Measurements from ENCODE around the gene MAP1B. TPM values are rescaled to one million over a fixed set of nuclear protein-coding genes. Genes with fewer than 3 reads are reported as not detected.
A peak's percentile ranks its signal among the peaks of the same experiment; 100 is the strongest.

The MAP1B gene
- total and polyA plus RNA-seq, 9 of the 15 experiments (the other 6 are each of a cell fraction or from before 2014, with no cell fraction given): 5.2 to 66.1 (median 17.3) TPM

DNA sequence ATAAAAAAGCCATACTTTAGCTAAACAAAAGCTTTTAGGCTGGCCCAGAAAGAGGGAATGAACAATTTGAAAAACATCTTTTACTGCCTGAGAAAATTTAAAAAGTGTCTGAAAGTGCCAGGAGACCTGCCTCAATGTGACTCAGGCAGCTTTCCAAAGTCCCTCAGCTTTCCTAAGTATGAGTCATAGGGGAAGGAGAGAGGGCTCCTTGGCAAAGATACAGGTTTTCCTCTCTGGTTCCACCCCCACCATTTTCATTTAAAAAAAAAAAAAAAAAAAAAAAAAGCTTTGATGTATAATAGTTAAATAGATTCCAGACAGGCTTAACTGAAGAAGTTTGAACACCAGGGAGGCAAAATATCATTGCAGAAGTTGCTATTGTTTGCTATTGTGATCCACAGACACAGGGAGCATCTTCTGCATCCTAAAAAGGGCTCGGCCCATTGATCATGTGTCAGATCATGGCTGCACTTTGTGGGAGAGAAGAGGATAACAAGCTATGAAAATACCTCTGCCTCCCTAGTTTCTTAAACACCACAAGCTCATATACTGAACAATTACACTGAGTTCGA lies 141.2 kb downstream of the MAP1B start:
- ATAC-seq: no peak
- POLR2A ChIA-PET: interaction anchor here (0.6 to 1.8 kb wide), 6 partner anchors 9 to 230 kb away, joined by 3 to 8 read pairs (median 4); no protein-coding TSS in a partner anchor
- no peak for FAIRE-seq
- no peak overlapping the region for H3K9ac ChIP-seq (ENCODE audit: insufficient read depth in 1 of 2, low read depth in 2 of 2, low read length in 2 of 2)
- no peaks in the 10 kb centered on the region for H3K27me3 ChIP-seq (ENCODE audit: control insufficient read depth in 2 of 2, insufficient read depth in 2 of 2, low read length in 2 of 2)
- no peak overlapping the region for H3K4me3 ChIP-seq
- peaks cover 48% of the 10 kb centered on the region for H3K79me2 ChIP-seq (ENCODE audit: control insufficient read depth, insufficient read depth, low read length)
- in situ Hi-C loops (cut with MboI): no loop called here
- 45% methylated on average over 2 of the region's 2 CpGs for WGBS (ENCODE audit: insufficient coverage, low coverage, missing lambda C conversion rate)
- no peak overlapping the region for H3K4me2 ChIP-seq (ENCODE audit: insufficient read depth, low read length)
- H3K27ac ChIP-seq (ENCODE audit: extremely low read depth, low read depth, low read length): peak overlapping the region; percentile 31; the same call in 1 of the 3 replicates
- no peaks in the 10 kb centered on the region for H3K9me3 ChIP-seq (replicated peaks; ENCODE audit: control insufficient read depth, insufficient read depth, low read depth, low read length)
- peak; percentile 26 to 52 (median 46) for DNase-seq (ENCODE audit: extremely low read depth in 1 of 4, low spot score in 3 of 4)
- H3K9me1 ChIP-seq (ENCODE audit: control insufficient read depth, insufficient read depth, low read length): no peaks in the 10 kb centered on the region
- peaks cover 18 to 47% of the 10 kb centered on the region in 2 experiments for H3K4me1 ChIP-seq (replicated peaks in 1 of 2; ENCODE audit: control insufficient read depth in 2 of 2, insufficient read depth in 2 of 2, low read length in 2 of 2)
- CTCF ChIA-PET (ENCODE audit: low intra/inter-chr PET ratio): no interaction called here
- BruUV-seq (replicated peaks): no TSS peak
- no peak overlapping the region for H2AFZ ChIP-seq (ENCODE audit: low read depth, low read length)
- H4K20me1 ChIP-seq (replicated peaks; ENCODE audit: control insufficient read depth, insufficient read depth, low read length): no peaks in the 10 kb centered on the region
- peaks cover 10% of the 10 kb centered on the region; the same call in 2 of the 3 replicates for H3K36me3 ChIP-seq (ENCODE audit: control insufficient read depth, insufficient read depth, low read length)
- intact Hi-C loops (cut with micrococcal nuclease): loop anchor here (5.0 kb wide), 1 partner anchor 59 kb away; no protein-coding TSS in a partner anchor
- TF ChIP-seq ATF3 (IDR thresholded peaks at IDR 0.05) (peak; percentile 81), ATF3 (CRISPR knock-in tag; conservative IDR thresholded peaks at IDR 0.05) (no peak), ZFP1 (CRISPR knock-in tag; IDR thresholded peaks at IDR 0.05) (no peak), BDP1 (IDR thresholded peaks at IDR 0.05; ENCODE audit: insufficient read depth, insufficient read length) (no peak), ATF4 (CRISPR knock-in tag; IDR thresholded peaks at IDR 0.05) (no peak), ADNP (tag; IDR thresholded peaks at IDR 0.05) (no peak), ZBTB1 (CRISPR knock-in tag; IDR thresholded peaks at IDR 0.05; ENCODE audit: borderline replicate concordance, low read depth) (no peak), SMARCA4 (IDR thresholded peaks at IDR 0.05) (peak; percentile 46; the same call in 1 of the 2 replicates), ZNF696 (CRISPR knock-in tag; conservative IDR thresholded peaks at IDR 0.05) (no peak), HNRNPL (IDR thresholded peaks at IDR 0.05; ENCODE audit: low read depth, low read length) (no peak), HOXB6 (CRISPR knock-in tag; IDR thresholded peaks at IDR 0.05; ENCODE audit: borderline replicate concordance) (no peak), CHD2 (IDR thresholded peaks at IDR 0.05; ENCODE audit: low read depth, low read length) (no peak), JUNB (CRISPR knock-in tag; conservative IDR thresholded peaks at IDR 0.05) (peak; percentile 58; the same call in 1 of the 2 replicates), ZNF253 (CRISPR knock-in tag; conservative IDR thresholded peaks at IDR 0.05) (no peak), ZNF717 (CRISPR knock-in tag; IDR thresholded peaks at IDR 0.05) (no peak), ATF7 (IDR thresholded peaks at IDR 0.05) (0 out of 2 replicates have a peak, but pooled peaks have one; percentile 19), ZBTB7A (IDR thresholded peaks at IDR 0.05; ENCODE audit: borderline replicate concordance, control insufficient read depth, low read depth, low read length) (no peak), MCM2 (IDR thresholded peaks at IDR 0.05; ENCODE audit: low read depth) (no peak), ZNF347 (CRISPR knock-in tag; IDR thresholded peaks at IDR 0.05; ENCODE audit: low read depth) (no peak), RBM22 (IDR thresholded peaks at IDR 0.05; ENCODE audit: low read depth, low read length, poor library complexity, severe bottlenecking) (no peak), MAZ (CRISPR knock-in tag; conservative IDR thresholded peaks at IDR 0.05 in 1 of 2, IDR thresholded peaks at IDR 0.05 in 1 of 2) (no peak)
- TF ChIP-seq, protein P1, sequence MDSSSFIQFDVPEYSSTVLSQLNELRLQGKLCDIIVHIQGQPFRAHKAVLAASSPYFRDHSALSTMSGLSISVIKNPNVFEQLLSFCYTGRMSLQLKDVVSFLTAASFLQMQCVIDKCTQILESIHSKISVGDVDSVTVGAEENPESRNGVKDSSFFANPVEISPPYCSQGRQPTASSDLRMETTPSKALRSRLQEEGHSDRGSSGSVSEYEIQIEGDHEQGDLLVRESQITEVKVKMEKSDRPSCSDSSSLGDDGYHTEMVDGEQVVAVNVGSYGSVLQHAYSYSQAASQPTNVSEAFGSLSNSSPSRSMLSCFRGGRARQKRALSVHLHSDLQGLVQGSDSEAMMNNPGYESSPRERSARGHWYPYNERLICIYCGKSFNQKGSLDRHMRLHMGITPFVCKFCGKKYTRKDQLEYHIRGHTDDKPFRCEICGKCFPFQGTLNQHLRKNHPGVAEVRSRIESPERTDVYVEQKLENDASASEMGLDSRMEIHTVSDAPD (CRISPR knock-in tag; IDR thresholded peaks at IDR 0.05): no peak

Measured in K562 (cell line).